WERI-Rb-1 (cell line): ENCODE results near the gene B3GALT5.
"Not testable (repeated sequence)": the region's sequence is repeated elsewhere in the genome, so short reads cannot be mapped to it uniquely, and the experiment has no call there.

Experiments used
- DNase-seq: peaks from one replicate; pipeline ENCODE4 v3.0.0-alpha.2; 2020
- H3K27ac ChIP-seq: fragments of 250-450 bp; sonication (Bioruptor Pico); 2 replicates; pipeline ENCODE4 v1.5.1; 2020; ENCODE audit warnings: mild to moderate bottlenecking, moderate library complexity
- H3K27me3 ChIP-seq: fragments of 250-450 bp; sonication (Bioruptor Pico); 2 replicates; pipeline ENCODE4 v1.5.1; 2021; ENCODE audit warnings: mild to moderate bottlenecking, low read depth, moderate library complexity; ENCODE audit not compliant: insufficient read depth, severe bottlenecking
- H3K36me3 ChIP-seq: fragments of 250-450 bp; sonication (Bioruptor Pico); 2 replicates; pipeline ENCODE4 v1.5.1; 2020; ENCODE audit warnings: mild to moderate bottlenecking, moderate library complexity
- H3K4me3 ChIP-seq: 2 replicates; pipeline ENCODE4 v1.5.1; 2011; ENCODE audit warnings: low read depth, mild to moderate bottlenecking, control low read depth, low read length
- H3K9me3 ChIP-seq: fragments of 250-450 bp; sonication (Bioruptor Pico); 2 replicates; pipeline ENCODE4 v1.5.1; 2021; ENCODE audit warnings: mild to moderate bottlenecking, moderate library complexity; ENCODE audit not compliant: severe bottlenecking
- CTCF ChIP-seq: IDR thresholded peaks from 2 replicates; pipeline ENCODE4 v1.5.1; 2011; ENCODE audit warnings: low read depth, mild to moderate bottlenecking, control low read depth, inconsistent platforms, low read length

B3GALT5 gene

GRCh38 chr21:39576518-39577128, 36.1 kb upstream of the B3GALT5 start:
- no peak for TF ChIP-seq CTCF
- H3K27ac ChIP-seq, result no peak overlapping the region

GRCh38 chr21:39579734-39580332, 32.9 kb upstream of the B3GALT5 start:
- H3K9me3 ChIP-seq, result no peaks in the 10 kb centered on the region
- DNase-seq, result no peak
- no peaks in the 10 kb centered on the region for H3K27me3 ChIP-seq
- no peak for TF ChIP-seq CTCF
- H3K4me3 ChIP-seq, result no peak overlapping the region
- H3K27ac ChIP-seq, result no peak overlapping the region
- no peaks in the 10 kb centered on the region for H3K36me3 ChIP-seq

More at GRCh38 chr21:39576518-39577128, 36.1 kb upstream of the B3GALT5 start:
- no peak for DNase-seq
- Histone ChIP-seq H3K27me3 (no peaks in the 10 kb centered on the region), H3K36me3 (no peaks in the 10 kb centered on the region), H3K9me3 (no peaks in the 10 kb centered on the region), H3K4me3 (no peak overlapping the region)

GRCh38 chr21:39580744-39581143, 32.0 kb upstream of the B3GALT5 start:
- H3K27me3 ChIP-seq, result no peaks in the 10 kb centered on the region
- no peak for DNase-seq
- no peaks in the 10 kb centered on the region for H3K9me3 ChIP-seq
- no peak overlapping the region for H3K4me3 ChIP-seq
- no peaks in the 10 kb centered on the region for H3K36me3 ChIP-seq
- TF ChIP-seq CTCF, result no peak
- H3K27ac ChIP-seq, result no peak overlapping the region

GRCh38 chr21:39581414-39581813, 31.3 kb upstream of the B3GALT5 start:
- Histone ChIP-seq H3K9me3 (no peaks in the 10 kb centered on the region), H3K27me3 (no peaks in the 10 kb centered on the region), H3K27ac (no peak overlapping the region), H3K4me3 (no peak overlapping the region), H3K36me3 (no peaks in the 10 kb centered on the region)
- peak; percentile 43; the same call in 1 of the 2 replicates for TF ChIP-seq CTCF
- DNase-seq, result no peak

GRCh38 chr21:39582749-39583148, 30.0 kb upstream of the B3GALT5 start:
- Histone ChIP-seq H3K36me3 (no peaks in the 10 kb centered on the region), H3K27ac (no peak overlapping the region), H3K9me3 (no peaks in the 10 kb centered on the region), H3K27me3 (no peaks in the 10 kb centered on the region), H3K4me3 (no peak overlapping the region)
- TF ChIP-seq CTCF, result no peak
- no peak for DNase-seq

GRCh38 chr21:39583586-39583985, 29.2 kb upstream of the B3GALT5 start:
- not testable (repeated sequence) for H3K9me3 ChIP-seq

More at GRCh38 chr21:39583586-39583985, 29.2 kb upstream of the B3GALT5 start:
- DNase-seq, H3K36me3 ChIP-seq, H3K27ac ChIP-seq, H3K4me3 ChIP-seq, H3K27me3 ChIP-seq: not testable (repeated sequence)
